NCI-H128 (cell line): Measurements from ENCODE around the gene USP21.

Source experiments
- DNase-seq: peaks from one replicate; lab custom pipeline; 2025; ENCODE audit not compliant: unreplicated experiment; lab: John Stamatoyannopoulos, UW

The USP21 gene

GRCh38 chr1:161215076-161215475, 55.8 kb downstream of the USP21 start, which contains the start of gene FCER1G:
Gene FCER1G (plus strand): TSS chr1:161215295. CDS start chr1:161215322, 27 bp downstream.
- no peak for DNase-seq
